SK-N-SH (cell line): ENCODE measurements around the gene TBRG4.

Experiments
- CHD2 ChIP-seq: fragments of 150-350 bp; IDR thresholded peaks from 2 replicates; pipeline ENCODE4 v1.6.1; 2018; ENCODE audit warnings: low read length; ENCODE audit not compliant: partially characterized antibody
- CTCF ChIP-seq: fragments of 200-600 bp; sonication (generic); IDR thresholded peaks from 2 replicates; pipeline ENCODE4 v1.6.1; 2017; ENCODE audit warnings: antibody characterized with exemption, mild to moderate bottlenecking, moderate library complexity
- FOXJ3 ChIP-seq: sonication (generic); formaldehyde crosslinking; IDR thresholded peaks from 2 replicates; pipeline ENCODE4 v1.5.1; 2020; ENCODE audit warnings: mild to moderate bottlenecking, missing genetic modification reagents
- FOXM1 ChIP-seq: IDR thresholded peaks from 2 replicates; pipeline ENCODE4 v1.4.0; 2012; ENCODE audit warnings: low read depth, mild to moderate bottlenecking
- GABPA ChIP-seq: IDR thresholded peaks from 2 replicates; pipeline ENCODE4 v1.4.0; 2012; ENCODE audit warnings: low read depth, mild to moderate bottlenecking
- NRF1 ChIP-seq: IDR thresholded peaks from 2 replicates; pipeline ENCODE4 v1.6.1; 2012; ENCODE audit warnings: low read depth, mild to moderate bottlenecking, low read length
- POLR2AphosphoS5 ChIP-seq: IDR thresholded peaks from 2 replicates; pipeline ENCODE4 v1.6.1; 2012; ENCODE audit warnings: low read depth, low read length
- RCOR1 ChIP-seq: fragments of 150-350 bp; IDR thresholded peaks from 2 replicates; pipeline ENCODE4 v1.6.1; 2017; ENCODE audit warnings: antibody characterized with exemption, low read length
- REST ChIP-seq: IDR thresholded peaks from 2 replicates; pipeline ENCODE4 v1.6.1; 2012; ENCODE audit warnings: mild to moderate bottlenecking, low read depth, low read length, moderate library complexity
- SIN3A ChIP-seq: IDR thresholded peaks from 2 replicates; pipeline ENCODE4 v1.6.1; 2012; ENCODE audit warnings: low read depth, mild to moderate bottlenecking, low read length, moderate library complexity, borderline replicate concordance
- TEAD4 ChIP-seq: IDR thresholded peaks from 2 replicates; pipeline ENCODE4 v1.4.0; 2012; ENCODE audit warnings: mild to moderate bottlenecking, borderline replicate concordance; ENCODE audit not compliant: insufficient read depth
- YY1 ChIP-seq: IDR thresholded peaks from 2 replicates; pipeline ENCODE4 v1.4.0; 2012; ENCODE audit warnings: low read depth, mild to moderate bottlenecking
- TF ChIP-seq, protein P1 (sequence below): fragments of 150-350 bp; IDR thresholded peaks from 2 replicates; pipeline ENCODE4 v1.6.1; 2017; ENCODE audit warnings: antibody characterized with exemption, low read length, low read depth, borderline replicate concordance

DNA sequence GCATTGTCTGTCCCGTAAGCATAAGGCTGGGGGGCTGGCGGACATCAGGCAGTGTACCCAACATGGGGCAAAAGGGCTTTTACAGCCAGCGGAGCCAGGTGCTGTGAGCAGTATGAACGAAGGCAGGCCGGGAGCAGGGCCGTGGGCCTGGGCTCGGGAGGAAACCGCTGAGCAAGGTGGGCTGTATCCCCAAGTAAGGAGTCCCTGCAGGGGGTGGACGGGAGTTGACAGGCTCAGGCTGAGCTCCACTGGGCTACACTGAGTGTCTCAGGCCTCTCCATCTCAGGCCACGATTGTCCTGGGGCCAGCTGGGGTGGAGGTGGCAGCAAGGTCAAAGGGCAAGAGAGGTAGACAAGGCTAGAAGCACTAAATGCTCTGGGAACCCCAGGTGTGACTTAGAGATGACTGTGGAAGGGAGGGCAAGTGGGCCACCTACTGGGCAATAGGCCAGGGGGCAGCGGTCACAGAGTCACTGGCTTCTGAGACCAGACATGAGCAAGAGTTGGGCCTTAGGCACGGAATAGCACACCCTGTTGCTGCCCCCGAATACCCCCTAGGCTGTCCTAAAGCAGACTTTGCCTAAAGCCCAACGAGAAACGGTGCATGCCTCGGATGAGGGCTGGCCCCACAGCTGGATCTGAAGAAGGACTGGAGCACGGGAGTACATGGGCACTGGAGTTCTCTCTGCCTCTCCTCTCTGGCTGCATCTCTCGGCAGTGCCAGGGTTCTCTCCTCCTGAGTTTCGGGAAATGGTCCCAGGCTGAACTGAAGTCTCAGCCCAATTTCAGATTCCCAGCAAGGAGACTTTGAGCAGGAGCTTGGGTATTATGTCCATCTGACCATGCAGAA, 35.3 kb upstream of the TBRG4 start:
- no peak for TF ChIP-seq FOXJ3 (CRISPR knock-in tag)
- TF ChIP-seq CTCF: no peak
- TF ChIP-seq POLR2AphosphoS5: no peak
- no peak for TF ChIP-seq RCOR1
- TF ChIP-seq FOXM1: no peak
- TF ChIP-seq CHD2: no peak
- TF ChIP-seq, protein P1, sequence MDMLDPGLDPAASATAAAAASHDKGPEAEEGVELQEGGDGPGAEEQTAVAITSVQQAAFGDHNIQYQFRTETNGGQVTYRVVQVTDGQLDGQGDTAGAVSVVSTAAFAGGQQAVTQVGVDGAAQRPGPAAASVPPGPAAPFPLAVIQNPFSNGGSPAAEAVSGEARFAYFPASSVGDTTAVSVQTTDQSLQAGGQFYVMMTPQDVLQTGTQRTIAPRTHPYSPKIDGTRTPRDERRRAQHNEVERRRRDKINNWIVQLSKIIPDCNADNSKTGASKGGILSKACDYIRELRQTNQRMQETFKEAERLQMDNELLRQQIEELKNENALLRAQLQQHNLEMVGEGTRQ: no peak
- TF ChIP-seq SIN3A: no peak
- TF ChIP-seq GABPA: no peak
- TF ChIP-seq REST: no peak
- no peak for TF ChIP-seq TEAD4
- no peak for TF ChIP-seq NRF1
- no peak for TF ChIP-seq YY1
